ENCODE measurements around the gene MGAM2. TPM values are rescaled to one million over a fixed set of nuclear protein-coding genes. Genes with fewer than 3 reads are reported as not detected.

Gene MGAM2
- polyA plus RNA-seq, 2 of the 4 experiments (the other 2 are of a cell fraction) = 0.01 to 0.25 TPM

- CTCF ChIA-PET = interaction anchor here (1.5 to 7.0 kb wide), 3 partner anchors 10 to 210 kb away, joined by 3 to 54 read pairs (median 5); no protein-coding TSS in a partner anchor
- POLR2A ChIA-PET = no interaction called here
- no peak overlapping the region for H3K4me3 ChIP-seq
- H3K4me2 ChIP-seq = no peak overlapping the region
- no peak overlapping the region for H3K27ac ChIP-seq
- TF ChIP-seq ZFP36 (IDR thresholded peaks at IDR 0.05; ENCODE audit: borderline replicate concordance, partially characterized antibody) = no peak
- no peak for TF ChIP-seq EHMT2 (IDR thresholded peaks at IDR 0.05; ENCODE audit: low read depth)
- TF ChIP-seq ZSCAN20 (CRISPR knock-in tag; IDR thresholded peaks at IDR 0.05) = no peak
- no peak for TF ChIP-seq FOSB (CRISPR knock-in tag; IDR thresholded peaks at IDR 0.05)
- TF ChIP-seq HOXB5 (CRISPR knock-in tag; IDR thresholded peaks at IDR 0.05) = no peak
- no peak for TF ChIP-seq POLR2A (IDR thresholded peaks at IDR 0.05; ENCODE audit: low read length)
- TF ChIP-seq USF2 (IDR thresholded peaks at IDR 0.05) = no peak
- TF ChIP-seq FOXS1 (CRISPR knock-in tag; IDR thresholded peaks at IDR 0.05) = no peak
- TF ChIP-seq KDM5A (IDR thresholded peaks at IDR 0.05) = no peak
- TF ChIP-seq PHF8 (IDR thresholded peaks at IDR 0.05; ENCODE audit: borderline replicate concordance, low read depth) = no peak
- TF ChIP-seq ZC3H11A (IDR thresholded peaks at IDR 0.05) = no peak
- no peak for TF ChIP-seq TP53 (CRISPR knock-in tag; IDR thresholded peaks at IDR 0.05)
- TF ChIP-seq POLR2AphosphoS2 (conservative IDR thresholded peaks at IDR 0.05; ENCODE audit: low read length) = no peak
- no peak for TF ChIP-seq MYC (IDR thresholded peaks at IDR 0.05; ENCODE audit: borderline replicate concordance, low read length)
- no peak for ATAC-seq
- FAIRE-seq = no peak
- DNase-seq (ENCODE audit: low read depth in 1 of 2, low spot score in 1 of 2) = no peak
- 0 out of 3 replicates have a peak, but pooled peaks cover 10% of the 10 kb centered on the region for H3K4me1 ChIP-seq
- WGBS (ENCODE audit: missing lambda C conversion rate) = 76% methylated on average over 5 of the region's 5 CpGs
- no peaks in the 10 kb centered on the region for H3K9me3 ChIP-seq
These were observed 74.3 kb downstream of the MGAM2 start for GRCh38 chr7:142185801-142186200.

- WGBS (ENCODE audit: missing lambda C conversion rate) = 19% methylated on average over 2 of the region's 2 CpGs
These were observed 76.6 kb downstream of the MGAM2 start for GRCh38 chr7:142188154-142188553.

GRCh38 chr7:142188846-142189245 lies 77.3 kb downstream of the MGAM2 start:
- H3K27ac ChIP-seq = no peak overlapping the region
- peak in 1 of 2 experiments; percentile 65; a peak in 3 of 6 replicates for ATAC-seq
- H3K4me3 ChIP-seq = no peak overlapping the region
- ChIA-PET CTCF (interaction anchor here (0.6 to 1.1 kb wide), 8 partner anchors 8 to 222 kb away, joined by 3 to 9 read pairs (median 4); no protein-coding TSS in a partner anchor), POLR2A (no interaction called here)
- peak; percentile 7 to 54 for DNase-seq (ENCODE audit: low read depth in 1 of 2, low spot score in 1 of 2)
- no peak overlapping the region for H3K4me2 ChIP-seq
- H3K4me1 ChIP-seq = 0 out of 3 replicates have a peak, but pooled peaks cover 10% of the 10 kb centered on the region
- no peaks in the 10 kb centered on the region for H3K9me3 ChIP-seq
- TF ChIP-seq RAD21 (conservative IDR thresholded peaks at IDR 0.05 in 1 of 2, IDR thresholded peaks at IDR 0.05 in 1 of 2) = peak; percentile 84 to 92
- TF ChIP-seq ZSCAN20 (CRISPR knock-in tag; IDR thresholded peaks at IDR 0.05) = no peak
- TF ChIP-seq CTCF (IDR thresholded peaks at IDR 0.05) = peak; percentile 74
- TF ChIP-seq SMC3 (IDR thresholded peaks at IDR 0.05) = peak; percentile 90
- FAIRE-seq = peak; percentile 89

More at GRCh38 chr7:142188154-142188553, 76.6 kb downstream of the MGAM2 start:
- Histone ChIP-seq H3K4me1 (0 out of 3 replicates have a peak, but pooled peaks cover 10% of the 10 kb centered on the region), H3K27ac (no peak overlapping the region), H3K9me3 (no peaks in the 10 kb centered on the region), H3K4me3 (no peak overlapping the region), H3K4me2 (no peak overlapping the region)
- TF ChIP-seq ZSCAN20 (CRISPR knock-in tag; IDR thresholded peaks at IDR 0.05) (no peak), FOXS1 (CRISPR knock-in tag; IDR thresholded peaks at IDR 0.05) (no peak), ESRRA (IDR thresholded peaks at IDR 0.05; ENCODE audit: borderline replicate concordance, low read length) (no peak), CHD4 (IDR thresholded peaks at IDR 0.05; ENCODE audit: borderline replicate concordance) (no peak)
- POLR2A ChIA-PET = no interaction called here
- CTCF ChIA-PET = interaction anchor here (0.7 to 7.0 kb wide), 2 partner anchors 212 to 252 kb away, joined by 3 to 54 read pairs; no protein-coding TSS in a partner anchor
- no peak for DNase-seq (ENCODE audit: low read depth in 1 of 2, low spot score in 1 of 2)
- no peak for FAIRE-seq
- no peak for ATAC-seq

All from A549 (cell line).